Muscle of back (tissue), 13 donors: Measurements from ENCODE around the gene RBM33. TPM values are rescaled to one million over a fixed set of nuclear protein-coding genes. Genes with fewer than 3 reads are reported as not detected.
"Not testable (repeated sequence)": the region's sequence is repeated elsewhere in the genome, so short reads cannot be mapped to it uniquely, and the experiment has no call there.

ENCODE experiments used
- DNase-seq, 3 donors: peaks; one replicate each; pipeline versions ENCODE4 v3.0.0 to v3.0.0-alpha.2; 2013
- long read RNA-seq, 9 donors: transcript quantifications; one replicate each; lab custom pipeline, GENCODE V29; 2026
- polyA plus RNA-seq, 10 donors: library from polyadenylated mRNA; unstranded; fragments of 120-200 nt; gene quantifications; one replicate each; pipeline ENCODE4 v1.2.1, GENCODE V29; 2013; ENCODE audit not compliant: insufficient read length in 10 of 10

RBM33 gene
- 10 to 100 TPM; 19.5 to 33.5 (median 23.7) TPM for polyA plus RNA-seq
- long read RNA-seq, donor 1, partial matches to known transcripts, result 0 of 4 reads
- long read RNA-seq, donor 1, other reads (novel, unspliced or antisense), result 0 of 4 reads
- long read RNA-seq, donor 2, result 0 reads
- long read RNA-seq, donor 3, result 0 reads
- long read RNA-seq, donor 4, partial matches to known transcripts, result 0 of 1 reads
- long read RNA-seq, donor 4, other reads (novel, unspliced or antisense), result 0 of 1 reads
- long read RNA-seq, donor 5, partial matches to known transcripts, result 5 of 7 reads
- long read RNA-seq, donor 5, other reads (novel, unspliced or antisense), result 0 of 7 reads
- long read RNA-seq, donor 6, partial matches to known transcripts, result 0 of 1 reads
- long read RNA-seq, donor 6, other reads (novel, unspliced or antisense), result 0 of 1 reads
- long read RNA-seq, donor 7, full-length matches to known transcripts, result 4 of 4 reads
- long read RNA-seq, donor 7, partial matches to known transcripts, result 0 of 4 reads
- long read RNA-seq, donor 7, other reads (novel, unspliced or antisense), result 0 of 4 reads
- long read RNA-seq, donor 8, partial matches to known transcripts, result 0 of 3 reads
- long read RNA-seq, donor 8, other reads (novel, unspliced or antisense), result 0 of 3 reads
- long read RNA-seq, donor 9, result 0 reads

GRCh38 chr7:155644178-155644970 lies at the start of gene RBM33:
TSS of gene RBM33 (plus strand) at chr7:155644661. CDS start at chr7:155644877, 216 bp downstream.
- DNase-seq, result peak; percentile 81 to 98 (median 88)

GRCh38 chr7:155594961-155595366 lies 49.5 kb upstream of the RBM33 start:
- no peak for DNase-seq

GRCh38 chr7:155597753-155598140 lies 46.7 kb upstream of the RBM33 start:
- no peak for DNase-seq

GRCh38 chr7:155598810-155599210 lies 45.7 kb upstream of the RBM33 start:
- peak; percentile 64 to 85 (median 80) for DNase-seq

GRCh38 chr7:155602156-155602555 lies 42.3 kb upstream of the RBM33 start:
- no peak for DNase-seq

GRCh38 chr7:155602750-155603149 lies 41.7 kb upstream of the RBM33 start:
- no peak for DNase-seq

GRCh38 chr7:155603205-155603857 lies 41.1 kb upstream of the RBM33 start:
- no peak for DNase-seq

GRCh38 chr7:155603858-155604503 lies 40.5 kb upstream of the RBM33 start:
- DNase-seq, result no peak

- no peak for DNase-seq
Measured at GRCh38 chr7:155604504-155604997, 39.9 kb upstream of the RBM33 start.

- DNase-seq, result no peak
Measured at GRCh38 chr7:155609185-155609584, 35.3 kb upstream of the RBM33 start.

- DNase-seq, result no peak
Measured at GRCh38 chr7:155610633-155611193, 33.7 kb upstream of the RBM33 start.

GRCh38 chr7:155611808-155612447 lies 32.5 kb upstream of the RBM33 start:
- DNase-seq, result no peak

GRCh38 chr7:155612658-155613057 lies 31.8 kb upstream of the RBM33 start:
- DNase-seq, result no peak

GRCh38 chr7:155615085-155615484 lies 29.4 kb upstream of the RBM33 start:
- DNase-seq, result not testable (repeated sequence)

GRCh38 chr7:155618708-155619633 lies 25.5 kb upstream of the RBM33 start:
- no peak for DNase-seq

GRCh38 chr7:155619634-155620271 lies 24.7 kb upstream of the RBM33 start:
- DNase-seq, result no peak

GRCh38 chr7:155620497-155620896 lies 24.0 kb upstream of the RBM33 start:
- DNase-seq, result no peak

GRCh38 chr7:155621418-155621980 lies 23.0 kb upstream of the RBM33 start:
- no peak for DNase-seq
